Fibroblast of the aortic adventitia (primary cell): ENCODE measurements around the gene ETFDH. TPM values are rescaled to one million over a fixed set of nuclear protein-coding genes. Genes with fewer than 3 reads are reported as not detected.
A peak's percentile ranks its signal among the peaks of the same experiment; 100 is the strongest.
"Not testable (repeated sequence)": the region's sequence is repeated elsewhere in the genome, so short reads cannot be mapped to it uniquely, and the experiment has no call there.

Experiments used
- DNase-seq: peaks from one replicate; pipeline ENCODE4 v3.0.0-alpha.2; 2010; ENCODE audit warnings: low read depth
- H3K4me3 ChIP-seq: 2 replicates; pipeline ENCODE4 v1.5.1; 2011; ENCODE audit warnings: low read depth, mild to moderate bottlenecking, control low read depth, low read length, moderate library complexity
- CTCF ChIP-seq: IDR thresholded peaks from 2 replicates; pipeline ENCODE4 v1.5.1; 2011; ENCODE audit warnings: mild to moderate bottlenecking, low read length, control low read depth, inconsistent platforms; ENCODE audit not compliant: insufficient read depth
- total RNA-seq: library from RNA; depleted of rRNA; stranded (reverse); fragments of >200 nt; gene quantifications from 2 replicates; pipeline ENCODE4 v1.2.3, GENCODE V29; 2012; ENCODE audit warnings: low replicate concordance

ETFDH gene
- total RNA-seq, 1 donor = 42.3 TPM

GRCh38 chr4:158676076-158676475 is 4.0 kb downstream of the ETFDH start:
- H3K4me3 ChIP-seq = no peak overlapping the region
- TF ChIP-seq CTCF = no peak
- DNase-seq = no peak

GRCh38 chr4:158678767-158679166 is 6.7 kb downstream of the ETFDH start:
- no peak overlapping the region for H3K4me3 ChIP-seq
- no peak for TF ChIP-seq CTCF
- DNase-seq = no peak

- no peak overlapping the region for H3K4me3 ChIP-seq
- TF ChIP-seq CTCF = no peak
- no peak for DNase-seq
These were observed 9.5 kb downstream of the ETFDH start for GRCh38 chr4:158681629-158682028.

- no peak overlapping the region for H3K4me3 ChIP-seq
- DNase-seq = no peak
- no peak for TF ChIP-seq CTCF
These were observed 10.0 kb downstream of the ETFDH start for GRCh38 chr4:158682066-158682465.

GRCh38 chr4:158688813-158689212 is 16.7 kb downstream of the ETFDH start:
- no peak for TF ChIP-seq CTCF
- DNase-seq = no peak

GRCh38 chr4:158704274-158704673 is 32.2 kb downstream of the ETFDH start:
- TF ChIP-seq CTCF = no peak
- no peak for DNase-seq
- H3K4me3 ChIP-seq = no peak overlapping the region

More at GRCh38 chr4:158688813-158689212, 16.7 kb downstream of the ETFDH start:
- no peak overlapping the region for H3K4me3 ChIP-seq

GRCh38 chr4:158710814-158711213 is 38.7 kb downstream of the ETFDH start:
- TF ChIP-seq CTCF = peak; percentile 28
- no peak overlapping the region for H3K4me3 ChIP-seq
- peak; percentile 40 for DNase-seq

- not testable (repeated sequence) for DNase-seq, H3K4me3 ChIP-seq
These were observed 40.5 kb downstream of the ETFDH start for GRCh38 chr4:158712622-158713021.
